Transverse colon (tissue), 4 donors: ENCODE data around the gene TAS2R46.

ENCODE experiments used
- CTCF ChIP-seq, 5 experiments: fragments of 200-600 bp in 3 of 5; fragments of 450-650 bp in 2 of 5; sonication (generic) in 3 of 5; IDR thresholded peaks; 1 replicate in 2 of 5; 2 replicates in 3 of 5; pipeline ENCODE4 v1.5.1; 2016 to 2017; ENCODE audit warnings: antibody characterized with exemption in 5 of 5, inconsistent platforms in 3 of 5, mild to moderate bottlenecking in 2 of 5, moderate library complexity in 1 of 5
- EP300 ChIP-seq: sonication (generic); formaldehyde crosslinking; IDR thresholded peaks from one replicate; pipeline ENCODE4 v1.6.1; 2017; ENCODE audit warnings: antibody characterized with exemption, low read depth
- POLR2A ChIP-seq: fragments of 450-650 bp; IDR thresholded peaks from one replicate; pipeline ENCODE4 v1.6.1; 2016; ENCODE audit warnings: antibody characterized with exemption, mild to moderate bottlenecking, moderate library complexity
- POLR2AphosphoS5 ChIP-seq, 3 donors: sonication (generic); formaldehyde crosslinking; IDR thresholded peaks; one replicate each; pipeline ENCODE4 v1.6.1; 2016; ENCODE audit warnings: antibody characterized with exemption in 3 of 3

DNA sequence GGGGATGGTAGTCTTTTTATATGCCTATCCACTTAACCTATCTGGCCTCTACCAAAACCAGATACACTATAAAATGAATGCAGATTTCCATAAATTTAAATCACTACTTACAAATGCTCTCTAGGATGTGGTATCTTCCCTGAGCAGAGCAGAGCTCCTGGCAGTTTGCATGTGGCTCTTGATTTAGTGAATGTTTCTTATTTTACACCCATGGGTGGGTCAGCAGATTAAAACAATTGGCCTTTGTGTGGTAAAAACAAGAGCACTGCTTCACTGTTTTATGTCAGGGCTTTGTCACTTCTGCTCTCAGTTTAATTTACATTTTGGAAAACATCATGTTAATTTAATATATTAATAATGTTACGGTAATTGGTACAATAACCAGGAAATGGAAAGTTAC, 45.2 kb downstream of the TAS2R46 start:
- TF ChIP-seq POLR2A (no peak), CTCF (IDR thresholded peaks at IDR 0.05) (no peak), EP300 (no peak), POLR2AphosphoS5 (IDR thresholded peaks at IDR 0.05) (no peak)
